ENCODE data around the gene PPP1R14D.

Gene PPP1R14D

GRCh38 chr15:40819048-40819447 lies 9.5 kb downstream of the PPP1R14D start:
- no peak for DNase-seq (ENCODE audit: low spot score)

GRCh38 chr15:40815042-40815698 lies 13.3 kb downstream of the PPP1R14D start:
- no peak for DNase-seq (ENCODE audit: low spot score)

- no peak for DNase-seq (ENCODE audit: low spot score)
Measured at GRCh38 chr15:40812721-40813425, 15.6 kb downstream of the PPP1R14D start.

DNA sequence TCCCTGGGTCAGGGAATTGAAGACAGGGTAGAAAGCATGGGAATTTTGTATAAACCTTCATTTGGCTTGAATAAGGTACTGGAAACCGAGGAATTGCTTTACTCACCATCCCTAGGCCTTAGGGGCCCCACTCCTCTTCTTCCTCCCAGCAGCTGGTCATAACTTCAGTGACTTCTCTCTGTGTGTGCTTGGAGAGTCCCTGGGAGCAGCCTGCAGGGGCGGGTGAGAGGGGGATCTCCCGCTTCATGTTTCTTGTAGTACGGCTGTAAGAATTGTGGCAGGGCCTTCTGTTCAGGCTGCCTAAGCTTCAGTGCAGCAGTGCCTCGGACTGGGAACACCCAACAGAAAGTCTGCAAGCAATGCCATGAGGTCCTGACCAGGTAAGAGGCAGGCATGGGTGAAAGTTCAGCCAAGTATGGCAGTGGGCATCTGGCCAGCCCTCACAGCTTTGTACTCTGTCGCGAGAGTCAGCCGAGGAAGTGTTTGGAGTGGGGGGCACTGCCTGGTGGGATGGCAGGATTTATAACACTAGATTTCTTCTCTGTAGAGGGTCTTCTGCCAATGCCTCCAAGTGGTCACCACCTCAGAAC lies 19.6 kb downstream of the PPP1R14D start:
- no peak for DNase-seq (ENCODE audit: low spot score)

- no peak for DNase-seq (ENCODE audit: low spot score)
Measured at GRCh38 chr15:40807888-40808461, 20.5 kb downstream of the PPP1R14D start.

GRCh38 chr15:40807028-40807887 lies 21.2 kb downstream of the PPP1R14D start, which contains the start of the genes DNAJC17 and ZFYVE19:
Gene DNAJC17 (minus strand): TSS chr15:40807473. CDS start chr15:40807446, 27 bp downstream.
Gene ZFYVE19 (plus strand): TSS chr15:40807089. CDS start chr15:40807590, 501 bp downstream.
- DNase-seq (ENCODE audit: low spot score), result peak; percentile 99

- no peak for DNase-seq (ENCODE audit: low spot score)
Measured at GRCh38 chr15:40806672-40807027, 21.9 kb downstream of the PPP1R14D start.

DNA sequence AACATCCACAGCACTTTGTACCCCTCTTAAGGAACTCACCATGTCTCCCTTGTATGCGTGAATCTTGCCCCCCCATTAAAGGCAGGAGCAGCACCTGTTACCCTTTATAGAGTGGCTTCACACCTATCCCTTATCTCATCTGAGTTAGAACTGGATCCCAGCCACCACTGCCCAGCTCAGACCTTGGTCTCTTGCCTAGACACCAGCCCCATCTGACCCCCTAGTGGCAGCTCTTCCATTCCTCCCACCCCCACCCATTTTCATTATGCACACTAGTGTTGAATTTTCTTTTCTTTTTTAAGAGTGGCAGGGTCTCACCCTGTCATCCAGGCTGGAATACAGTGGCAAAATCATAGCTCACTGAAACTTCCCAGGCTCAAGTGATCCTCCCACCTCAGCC lies 24.8 kb downstream of the PPP1R14D start:
- no peak for DNase-seq (ENCODE audit: low spot score)

GRCh38 chr15:40803076-40803475 lies 25.4 kb downstream of the PPP1R14D start:
- no peak for DNase-seq (ENCODE audit: low spot score)

- DNase-seq (ENCODE audit: low spot score), result no peak
Measured at GRCh38 chr15:40799523-40799922, 29.0 kb downstream of the PPP1R14D start.

DNA sequence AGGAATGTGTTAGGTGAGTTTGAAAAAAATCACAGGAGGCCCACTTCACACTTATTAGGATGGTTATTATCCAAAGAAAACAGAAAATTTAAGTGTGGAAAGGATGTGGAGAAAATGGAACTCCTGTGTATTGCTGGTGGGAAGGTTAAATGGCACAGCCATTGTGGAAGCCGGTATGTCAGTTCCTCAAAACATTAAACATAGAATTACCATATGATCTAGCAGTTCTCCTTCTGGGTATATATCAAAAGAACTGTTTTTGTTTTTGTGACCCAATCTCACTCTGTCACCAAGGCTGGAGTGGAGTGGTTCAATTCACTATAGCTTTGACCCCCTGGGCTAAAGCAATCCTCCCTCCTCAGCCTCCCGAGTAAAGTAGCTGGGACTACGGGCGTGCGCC lies 32.0 kb downstream of the PPP1R14D start:
- no peak for DNase-seq (ENCODE audit: low spot score)

- no peak for DNase-seq (ENCODE audit: low spot score)
Measured at GRCh38 chr15:40796041-40796440, 32.5 kb downstream of the PPP1R14D start.

DNA sequence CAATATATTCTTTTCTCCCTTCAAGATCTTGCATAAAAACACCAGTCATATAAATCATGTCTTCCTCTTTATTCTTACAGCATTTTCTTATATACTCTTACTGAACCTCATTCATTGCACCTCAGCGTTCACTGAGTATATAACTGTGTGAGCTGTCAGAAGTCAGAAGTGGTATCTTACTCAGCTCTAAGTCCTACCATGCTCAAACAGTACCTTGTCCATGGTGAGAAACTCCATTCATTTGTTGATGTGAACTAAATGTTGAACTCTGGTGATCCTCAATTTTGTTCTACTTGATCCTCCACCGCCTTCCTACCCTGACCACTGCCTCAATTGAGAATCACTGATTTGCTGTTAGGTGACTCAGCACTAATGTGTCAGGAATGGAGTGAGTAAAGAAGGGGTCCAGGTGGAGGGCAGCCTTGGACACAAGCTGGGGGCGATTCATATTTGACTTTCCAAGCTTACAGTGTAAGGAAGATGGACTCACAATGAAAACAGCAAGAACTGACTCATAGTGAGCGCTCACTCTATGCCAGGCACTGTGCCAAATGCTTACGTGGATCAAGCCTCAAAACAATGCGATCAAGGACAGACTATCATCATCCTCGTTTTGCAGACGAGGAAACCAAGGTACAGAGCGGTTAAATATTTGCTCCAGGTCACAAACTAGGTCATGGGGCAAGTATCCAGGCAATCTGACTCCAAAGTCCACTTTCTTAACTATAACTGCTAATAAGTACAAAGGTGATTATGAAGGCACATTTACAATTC lies 35.1 kb downstream of the PPP1R14D start:
- DNase-seq (ENCODE audit: low spot score), result no peak

DNA sequence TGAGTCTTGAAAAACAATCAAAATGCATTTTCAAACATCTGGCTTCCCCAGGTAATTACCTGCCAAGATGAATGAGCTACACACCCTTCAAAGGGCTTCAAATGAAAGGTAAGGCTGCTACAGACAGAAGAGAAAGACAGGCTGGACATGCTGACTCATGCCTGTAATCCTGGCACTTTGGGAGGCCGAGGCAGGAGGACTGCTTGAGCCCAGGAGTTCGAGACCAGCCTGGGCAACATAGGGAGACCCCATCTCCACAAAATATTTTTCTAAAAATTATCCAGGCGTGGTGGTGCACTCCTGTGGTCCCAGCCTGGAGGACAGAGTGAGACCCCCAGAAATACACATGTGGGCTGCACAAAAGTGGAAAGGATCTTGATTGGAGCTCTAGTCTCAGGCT lies 36.1 kb downstream of the PPP1R14D start:
- no peak for DNase-seq (ENCODE audit: low spot score)

DNA sequence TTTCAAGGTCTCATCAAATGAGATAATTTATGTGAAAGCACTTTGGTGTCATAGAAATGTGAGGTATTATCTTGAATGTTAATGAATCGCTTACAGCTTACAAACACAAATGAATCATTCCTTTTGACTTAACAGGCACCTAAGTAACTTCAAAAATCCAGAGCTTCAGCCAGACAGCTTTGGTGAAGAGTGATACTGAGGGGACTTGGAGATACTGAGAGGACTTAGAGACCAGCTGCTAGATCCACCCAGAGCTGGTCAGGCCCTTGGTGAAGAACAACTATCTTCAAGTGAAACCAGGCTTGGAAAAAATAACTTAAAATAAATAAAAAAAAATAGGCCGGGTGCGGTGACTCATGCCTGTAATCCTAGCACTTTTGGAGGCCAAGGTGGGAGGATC lies 37.8 kb downstream of the PPP1R14D start:
- no peak for DNase-seq (ENCODE audit: low spot score)

GRCh38 chr15:40789999-40790398 lies 38.5 kb downstream of the PPP1R14D start:
- DNase-seq (ENCODE audit: low spot score), result no peak

DNA sequence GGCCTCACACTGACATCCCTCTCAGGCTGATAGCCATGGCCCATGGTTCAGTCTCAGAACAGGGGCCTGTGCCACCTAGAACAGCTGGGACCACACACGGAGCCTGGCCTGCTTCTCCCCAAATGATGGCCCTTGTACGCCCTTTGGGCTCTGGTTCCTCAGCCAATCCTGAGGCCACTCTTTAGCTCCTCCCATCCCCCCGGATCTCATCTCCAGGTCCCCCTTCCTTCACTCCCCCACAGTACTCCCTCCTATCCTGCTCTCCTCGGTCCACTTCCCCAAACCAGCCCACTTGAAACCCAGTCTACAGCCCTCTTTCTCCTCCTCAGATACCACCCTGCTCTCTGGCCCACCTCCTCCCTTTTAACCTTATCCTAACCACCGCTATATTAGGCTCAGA lies 39.4 kb downstream of the PPP1R14D start:
- DNase-seq (ENCODE audit: low spot score), result no peak

GRCh38 chr15:40787991-40788390 lies 40.5 kb downstream of the PPP1R14D start:
- DNase-seq (ENCODE audit: low spot score), result no peak

GRCh38 chr15:40787344-40787841 lies 41.1 kb downstream of the PPP1R14D start:
- DNase-seq (ENCODE audit: low spot score), result no peak

- no peak for DNase-seq (ENCODE audit: low spot score)
Measured at GRCh38 chr15:40785814-40786213, 42.7 kb downstream of the PPP1R14D start.

- DNase-seq (ENCODE audit: low spot score), result no peak
Measured at GRCh38 chr15:40785164-40785563, 43.3 kb downstream of the PPP1R14D start.

All from globus pallidus (tissue), 1 donor.